HL-60 (cell line): Measurements from ENCODE around the gene ATP1B3.

Experiments
- CTCF ChIP-seq: IDR thresholded peaks from one replicate; pipeline ENCODE4 v1.5.1; 2011; ENCODE audit warnings: low read length, control low read depth, inconsistent platforms; ENCODE audit not compliant: insufficient read depth
- POLR2AphosphoS5 ChIP-seq: IDR thresholded peaks from 2 replicates; pipeline ENCODE4 v1.6.1; 2012; ENCODE audit warnings: low read depth

GRCh38 chr3:141969711-141970110 lies 93.3 kb downstream of the ATP1B3 start:
- TF ChIP-seq CTCF (no peak), POLR2AphosphoS5 (no peak)
